Omental fat pad (tissue), 4 donors: ENCODE data around the gene C1QTNF2. TPM values are rescaled to one million over a fixed set of nuclear protein-coding genes. Genes with fewer than 3 reads are reported as not detected.

Experiments used
- ATAC-seq: fragments of 150-250 bp; one replicate; pipeline ENCODE4 v1.9.1; 2016; ENCODE audit warnings: mild to moderate bottlenecking, moderate library complexity; ENCODE audit not compliant: low FRiP score
- DNase-seq: peaks from one replicate; pipeline ENCODE4 v3.0.0-alpha.2; 2019; ENCODE audit warnings: low spot score
- total RNA-seq, 4 donors: library from RNA; depleted of rRNA; stranded (reverse); fragments of >200 nt; gene quantifications; one replicate each; pipeline ENCODE4 v1.1.0, GENCODE V29; 2016
- TF ChIP-seq, protein P1 (sequence below), 3 donors: fragments of 450-650 bp; IDR thresholded peaks; one replicate each; pipeline ENCODE4 v1.5.1; 2016 to 2017; ENCODE audit warnings: antibody characterized with exemption in 3 of 3, mild to moderate bottlenecking in 3 of 3, moderate library complexity in 2 of 3

C1QTNF2 gene
- total RNA-seq, 4 donors from 2014 or later, result 0.19 to 0.47 (median 0.25) TPM; not detected in 1

GRCh38 chr5:160356550-160357347, 13.7 kb downstream of the C1QTNF2 start:
- DNase-seq, result no peak
- no peak for ATAC-seq
- TF ChIP-seq, protein P1, sequence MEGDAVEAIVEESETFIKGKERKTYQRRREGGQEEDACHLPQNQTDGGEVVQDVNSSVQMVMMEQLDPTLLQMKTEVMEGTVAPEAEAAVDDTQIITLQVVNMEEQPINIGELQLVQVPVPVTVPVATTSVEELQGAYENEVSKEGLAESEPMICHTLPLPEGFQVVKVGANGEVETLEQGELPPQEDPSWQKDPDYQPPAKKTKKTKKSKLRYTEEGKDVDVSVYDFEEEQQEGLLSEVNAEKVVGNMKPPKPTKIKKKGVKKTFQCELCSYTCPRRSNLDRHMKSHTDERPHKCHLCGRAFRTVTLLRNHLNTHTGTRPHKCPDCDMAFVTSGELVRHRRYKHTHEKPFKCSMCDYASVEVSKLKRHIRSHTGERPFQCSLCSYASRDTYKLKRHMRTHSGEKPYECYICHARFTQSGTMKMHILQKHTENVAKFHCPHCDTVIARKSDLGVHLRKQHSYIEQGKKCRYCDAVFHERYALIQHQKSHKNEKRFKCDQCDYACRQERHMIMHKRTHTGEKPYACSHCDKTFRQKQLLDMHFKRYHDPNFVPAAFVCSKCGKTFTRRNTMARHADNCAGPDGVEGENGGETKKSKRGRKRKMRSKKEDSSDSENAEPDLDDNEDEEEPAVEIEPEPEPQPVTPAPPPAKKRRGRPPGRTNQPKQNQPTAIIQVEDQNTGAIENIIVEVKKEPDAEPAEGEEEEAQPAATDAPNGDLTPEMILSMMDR (IDR thresholded peaks at IDR 0.05), result no peak

GRCh38 chr5:160354666-160355065, 15.8 kb downstream of the C1QTNF2 start:
- no peak for ATAC-seq
- DNase-seq, result no peak
- TF ChIP-seq, protein P1 (IDR thresholded peaks at IDR 0.05), result no peak

- no peak for DNase-seq
- TF ChIP-seq, protein P1 (IDR thresholded peaks at IDR 0.05), result no peak
- ATAC-seq, result no peak
These were observed 17.0 kb downstream of the C1QTNF2 start for GRCh38 chr5:160353379-160353778.

- ATAC-seq (no peak), DNase-seq (no peak)
- TF ChIP-seq, protein P1 (IDR thresholded peaks at IDR 0.05), result no peak
These were observed 18.1 kb downstream of the C1QTNF2 start for GRCh38 chr5:160352308-160352707.

DNA sequence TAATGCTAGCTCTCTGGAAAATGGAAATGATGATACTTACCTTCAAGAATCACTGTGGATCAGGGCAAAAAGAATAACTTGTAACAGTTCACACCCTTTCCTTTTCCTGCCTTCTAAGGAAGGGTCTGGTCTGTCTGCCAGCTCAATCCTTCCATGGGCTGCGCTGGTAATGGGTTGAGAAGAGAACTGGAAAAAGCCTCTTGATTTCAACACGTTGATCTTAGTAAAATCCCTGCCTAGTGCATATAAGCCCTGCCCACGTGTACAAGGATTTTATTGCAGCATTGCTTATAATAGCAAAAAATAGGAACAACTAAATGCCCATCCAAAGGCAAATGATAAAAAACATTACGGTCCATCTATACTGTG, 20.5 kb downstream of the C1QTNF2 start:
- DNase-seq (no peak), ATAC-seq (no peak)
- TF ChIP-seq, protein P1 (IDR thresholded peaks at IDR 0.05), result no peak

- no peak for DNase-seq
- ATAC-seq, result no peak
- TF ChIP-seq, protein P1 (IDR thresholded peaks at IDR 0.05), result no peak
These were observed 21.0 kb downstream of the C1QTNF2 start for GRCh38 chr5:160349249-160349934.
